Stimulated activated CD4-positive, alpha-beta T cell treated with anti-CD3 and anti-CD28 coated beads, Interleukin-15, amount 100 ng/mL, for 24 hours (primary cell): ENCODE measurements around the gene NREP.

Experiments used
- DNase-seq: peaks from one replicate; pipeline ENCODE4 v3.0.0-alpha.2; 2020

Gene NREP

GRCh38 chr5:111764019-111764418, 7.0 kb upstream of the NREP start:
- no peak for DNase-seq

GRCh38 chr5:111762895-111763294, 5.9 kb upstream of the NREP start:
- no peak for DNase-seq

DNA sequence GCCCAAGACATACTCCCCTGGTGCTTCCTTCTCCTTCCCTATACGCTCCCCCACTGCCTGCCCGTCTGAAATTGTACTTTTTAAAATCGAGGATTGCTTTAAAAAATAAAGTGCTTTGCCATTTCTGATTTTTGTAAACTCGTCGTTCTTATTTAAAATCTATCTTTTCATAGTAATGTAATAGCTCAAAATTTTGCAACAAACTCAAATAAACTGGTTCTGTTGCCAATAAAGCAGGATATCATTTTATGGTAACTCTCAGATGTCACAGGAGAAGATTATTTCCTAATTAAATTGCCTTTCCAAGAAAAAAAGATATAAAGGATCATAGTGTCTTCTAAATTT, 1.3 kb upstream of the NREP start:
- DNase-seq, result no peak

DNA sequence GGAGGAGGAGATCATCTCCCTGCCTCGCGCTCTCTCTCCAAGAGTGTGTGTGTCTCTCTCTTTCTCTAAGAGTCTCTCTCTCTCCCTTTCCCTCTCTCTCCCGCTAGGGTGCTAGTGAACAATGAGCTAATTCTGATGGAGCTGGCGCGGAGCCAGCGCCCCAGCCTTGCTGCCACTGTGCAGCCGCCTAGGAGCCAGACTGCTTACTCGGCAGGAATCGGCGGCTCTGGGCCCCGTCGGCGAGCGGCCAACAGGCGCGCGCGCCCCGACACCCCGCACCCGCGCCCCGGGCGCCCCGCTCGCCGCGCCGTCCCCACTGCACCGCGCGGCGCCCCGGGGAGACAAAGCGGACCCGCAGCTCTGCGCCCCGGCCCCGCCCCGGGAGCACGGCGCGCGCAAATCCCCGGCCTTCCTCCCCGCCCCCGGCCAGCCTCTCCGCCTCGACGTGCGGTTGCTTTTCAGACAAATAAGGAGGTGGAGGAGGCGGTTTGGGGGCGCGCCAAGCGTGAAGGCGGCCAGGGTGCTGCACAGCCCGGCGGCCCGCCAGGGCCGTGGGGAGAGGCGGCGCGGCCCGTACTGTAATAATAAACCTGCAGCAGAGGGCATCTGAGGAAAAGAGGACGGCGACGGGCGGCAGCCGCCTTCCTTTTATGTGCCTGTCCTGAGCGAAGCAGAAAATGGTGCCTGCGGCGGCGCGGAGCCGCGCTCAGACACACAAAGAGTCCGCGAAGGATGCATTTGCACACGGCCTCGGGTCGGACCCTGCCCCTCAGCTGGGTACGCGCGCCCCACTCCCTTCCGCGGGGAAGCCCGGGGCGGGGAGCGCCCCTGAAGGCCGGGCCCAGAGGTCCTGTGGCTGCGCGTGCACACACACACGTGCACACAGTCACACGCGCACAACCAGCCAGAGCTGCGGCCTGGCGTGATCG, 625 bp upstream of the NREP start:
- DNase-seq, result peak; percentile 88

DNA sequence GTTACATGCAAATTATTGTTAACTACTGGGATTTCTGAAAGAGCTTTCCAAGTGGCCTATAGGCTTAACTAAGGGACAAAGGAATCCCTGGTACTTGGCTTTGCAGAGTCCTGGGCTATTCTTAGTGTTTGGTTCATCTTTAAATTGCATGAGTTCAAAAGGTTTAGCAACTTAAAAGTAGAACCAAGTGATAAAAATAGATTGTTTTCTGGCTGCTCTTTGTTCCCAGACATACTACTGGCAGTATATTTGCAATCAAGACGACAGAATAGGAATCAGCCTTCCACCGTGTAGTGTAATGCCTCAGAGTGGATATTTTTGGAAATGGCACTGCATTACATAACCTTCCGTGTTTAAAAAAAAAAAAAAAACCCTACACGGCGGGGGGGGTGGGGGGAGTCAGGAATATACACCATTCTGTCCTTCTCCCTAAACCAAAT, 1.0 kb downstream of the NREP start:
- no peak for DNase-seq

DNA sequence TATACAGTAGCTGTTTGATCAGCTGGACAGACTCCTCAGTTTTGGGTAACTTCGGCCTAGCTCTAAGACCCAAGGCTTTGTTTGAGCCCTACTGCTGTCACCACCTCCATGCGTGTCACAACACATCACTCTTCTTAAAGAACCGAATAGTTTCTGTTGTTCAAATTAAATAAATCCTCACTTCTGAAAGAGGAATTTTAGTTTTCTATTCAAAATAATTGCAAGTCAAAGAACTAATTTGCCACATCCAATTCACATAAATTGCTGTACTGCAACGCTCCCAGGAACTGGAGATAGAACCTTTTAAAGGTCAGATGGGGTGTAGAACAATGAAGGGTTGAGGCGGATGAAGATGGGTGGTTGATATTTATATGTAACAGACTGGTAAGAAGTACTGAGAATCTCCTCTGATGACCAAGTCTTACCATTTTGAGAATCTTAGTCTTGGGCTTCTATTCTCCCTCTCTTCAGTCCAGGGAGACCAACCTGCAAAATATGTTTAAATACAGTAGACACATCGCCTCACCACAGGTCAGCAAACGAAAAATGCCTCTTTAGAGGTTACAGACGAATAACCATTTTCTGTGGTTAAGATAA, 1.6 kb downstream of the NREP start:
- DNase-seq, result no peak

DNA sequence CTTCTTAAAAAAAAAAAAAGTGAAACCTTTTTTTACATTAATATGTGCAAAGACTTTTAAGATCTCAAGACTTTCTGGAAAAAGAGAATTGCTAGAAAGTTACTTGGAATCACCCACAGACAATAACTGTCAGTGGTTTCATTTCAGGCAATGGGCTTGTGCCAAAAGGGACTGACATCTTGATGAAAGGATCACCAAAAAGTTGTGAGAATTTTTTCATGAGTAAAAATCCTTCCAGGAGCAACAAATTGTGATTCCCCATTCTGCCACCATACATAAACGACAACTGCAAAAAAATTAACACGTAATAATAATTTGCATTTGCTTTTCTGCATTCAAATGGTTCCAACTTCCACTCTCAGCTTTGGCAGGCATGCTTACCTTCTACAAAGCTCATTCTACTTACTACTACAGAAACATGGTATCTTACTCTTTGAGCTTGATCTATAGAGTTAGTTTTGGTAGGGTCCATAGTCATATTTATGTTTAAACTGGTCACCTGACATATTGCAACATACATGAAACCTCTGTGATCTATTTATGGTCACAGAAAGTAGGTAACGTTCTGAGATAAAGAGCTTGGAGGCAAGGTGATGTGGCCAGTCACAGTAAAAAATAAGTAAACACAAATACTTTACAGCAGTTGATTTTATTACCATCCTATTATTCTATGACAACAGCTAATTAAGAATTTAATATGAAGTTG, 3.0 kb downstream of the NREP start:
- DNase-seq, result no peak

DNA sequence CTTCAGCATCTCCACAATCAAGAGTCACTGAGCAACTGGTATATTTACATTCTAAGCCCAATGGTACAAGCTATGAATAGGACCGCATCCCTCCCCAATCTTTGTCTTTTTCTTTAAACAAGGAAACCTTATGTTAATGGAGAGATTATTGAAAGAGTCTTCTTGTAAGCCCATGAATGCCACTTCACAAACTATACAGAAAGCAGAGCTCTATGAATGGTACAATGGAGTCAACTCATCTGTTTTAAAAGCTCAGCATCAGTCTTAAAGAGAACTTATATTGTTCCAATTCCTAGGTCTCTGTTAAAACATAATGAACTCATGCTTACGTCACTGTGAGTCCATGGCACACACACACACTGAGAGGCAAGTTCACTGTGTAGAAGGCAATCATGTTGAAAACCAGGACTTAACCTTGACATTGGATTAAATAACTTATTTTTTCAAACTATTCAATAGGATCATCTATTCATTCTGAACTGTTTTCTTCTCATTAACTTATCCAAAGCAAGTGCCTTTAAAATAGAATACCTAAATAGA, 4.5 kb downstream of the NREP start:
- DNase-seq, result no peak

- DNase-seq, result no peak
Measured at GRCh38 chr5:111749303-111750026, 7.5 kb downstream of the NREP start.

- no peak for DNase-seq
Measured at GRCh38 chr5:111748304-111748763, 8.7 kb downstream of the NREP start.

DNA sequence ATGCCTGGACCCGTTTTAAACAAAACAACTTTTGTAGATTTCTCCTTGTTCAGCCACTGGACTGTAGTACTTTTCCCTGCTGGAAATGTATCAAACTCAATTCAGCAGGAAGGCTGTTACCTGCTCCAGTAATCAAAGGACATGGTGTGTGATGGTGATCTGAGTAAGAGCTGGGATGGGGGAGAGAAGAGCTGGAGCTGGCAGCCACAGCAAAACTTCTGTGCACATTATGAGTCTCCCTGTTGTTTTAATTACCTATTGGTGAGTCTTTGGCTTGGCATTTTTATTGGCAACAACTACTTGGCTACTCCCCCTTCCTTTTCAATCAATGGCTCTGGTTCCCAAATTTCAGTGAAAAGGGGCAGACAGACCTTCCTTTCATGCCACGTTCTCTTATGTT, 9.7 kb downstream of the NREP start:
- DNase-seq, result no peak

GRCh38 chr5:111746791-111747190, 10.2 kb downstream of the NREP start:
- DNase-seq, result no peak

DNA sequence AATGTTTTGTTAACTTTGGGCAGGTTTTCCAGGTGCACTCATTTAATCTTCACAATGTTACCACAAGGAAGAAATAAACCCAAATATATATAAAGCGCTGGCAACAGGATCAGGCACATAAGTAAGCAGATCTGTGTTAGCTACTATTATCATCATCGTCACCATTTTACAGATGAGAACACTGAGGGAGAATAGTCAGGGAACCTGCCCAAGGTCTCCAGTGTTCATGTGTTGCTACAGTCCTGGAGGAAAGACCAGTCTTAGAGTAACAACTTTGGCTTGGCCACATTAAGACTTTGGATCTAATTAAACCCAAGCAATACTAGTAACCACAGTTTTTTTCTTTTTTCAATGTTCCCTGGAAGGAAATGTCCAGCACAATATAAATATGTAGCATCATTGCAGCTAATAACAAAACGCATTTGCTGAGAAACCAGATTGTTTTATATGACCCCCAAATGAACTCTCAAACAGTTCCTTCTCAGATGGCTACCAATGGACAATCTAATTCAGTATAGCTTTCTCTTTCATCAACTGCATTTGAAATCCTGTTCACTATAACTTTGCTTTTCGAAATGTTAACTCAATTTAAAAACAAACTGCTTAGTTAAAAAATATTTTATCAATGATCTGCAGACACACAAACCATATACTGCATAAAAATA, 11.8 kb downstream of the NREP start:
- no peak for DNase-seq

- DNase-seq, result no peak
Measured at GRCh38 chr5:111744455-111744854, 12.5 kb downstream of the NREP start.

DNA sequence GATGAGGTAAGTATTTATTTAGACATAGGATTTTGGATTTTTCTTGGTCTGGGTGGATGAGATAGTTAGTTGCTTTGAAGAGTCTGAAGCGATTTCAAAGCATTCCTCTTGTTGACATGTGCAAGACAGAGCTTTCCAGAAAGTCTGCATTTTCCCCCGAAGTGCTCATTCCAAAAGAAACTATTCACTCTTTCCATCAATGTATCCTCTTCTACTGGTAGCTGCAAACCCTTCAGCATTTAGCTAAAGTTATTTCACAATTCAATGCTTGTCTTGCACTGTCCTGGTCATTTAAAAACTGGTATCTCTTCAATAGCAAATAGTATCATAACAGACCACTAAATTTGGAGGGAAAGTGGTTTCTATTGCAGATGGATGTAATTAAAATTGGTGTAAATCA, 13.0 kb downstream of the NREP start:
- no peak for DNase-seq

- no peak for DNase-seq
Measured at GRCh38 chr5:111743512-111743911, 13.5 kb downstream of the NREP start.

- no peak for DNase-seq
Measured at GRCh38 chr5:111742177-111742994, 14.6 kb downstream of the NREP start.

GRCh38 chr5:111741278-111741677, 15.7 kb downstream of the NREP start:
- DNase-seq, result no peak

DNA sequence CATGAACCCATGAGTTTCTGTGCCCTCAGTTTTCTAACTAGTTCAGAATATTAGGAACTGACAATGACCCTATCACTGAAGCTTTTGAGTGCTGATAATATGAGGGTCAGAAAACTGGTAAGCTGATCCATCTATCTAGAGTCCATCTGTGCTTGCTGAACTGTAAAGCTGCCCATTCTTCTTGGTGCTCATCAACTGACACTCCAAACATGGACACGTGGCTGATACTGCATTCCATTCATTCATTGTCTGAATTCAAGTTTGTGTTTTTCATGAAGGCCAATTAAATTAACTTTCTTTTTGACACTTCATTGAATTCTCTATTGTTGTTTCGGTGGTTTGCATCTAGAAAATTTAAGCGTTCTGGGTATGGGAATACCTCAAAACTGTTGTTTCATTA, 17.6 kb downstream of the NREP start:
- DNase-seq, result no peak

DNA sequence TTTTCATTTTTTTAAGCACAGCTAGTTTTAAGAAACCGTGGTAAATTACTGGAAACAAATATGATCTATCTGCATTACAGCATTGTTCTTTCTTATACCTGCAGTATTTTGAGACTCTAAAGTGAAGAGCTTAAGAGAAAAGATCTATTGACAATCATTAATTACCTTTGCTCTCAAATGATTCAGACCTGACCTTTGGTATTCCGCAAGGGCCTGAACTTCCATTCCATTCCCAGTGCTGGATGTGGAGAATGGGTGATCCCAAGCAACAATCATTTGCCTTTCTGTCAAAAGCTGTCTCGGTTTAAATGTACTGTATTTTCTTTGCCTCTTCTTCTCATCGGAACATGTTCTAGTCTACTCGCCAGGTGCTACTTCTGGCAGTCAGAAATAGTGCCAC, 18.9 kb downstream of the NREP start:
- no peak for DNase-seq

GRCh38 chr5:111737716-111738115, 19.3 kb downstream of the NREP start:
- no peak for DNase-seq
